Right atrium auricular region (tissue), 2 donors: ENCODE measurements around the gene NLGN4Y. TPM values are rescaled to one million over a fixed set of nuclear protein-coding genes. Genes with fewer than 3 reads are reported as not detected.
"Not testable (repeated sequence)": the region's sequence is repeated elsewhere in the genome, so short reads cannot be mapped to it uniquely, and the experiment has no call there.

ENCODE experiments used
- DNase-seq: peaks from one replicate; pipeline ENCODE4 v3.0.0-alpha.2; 2019; ENCODE audit warnings: low spot score
- H3K27ac ChIP-seq, 2 donors: fragments of 200-600 bp; sonication (generic); 1 replicate in 1 of 2; 2 replicates in 1 of 2; pipeline ENCODE4 v1.5.1; 2016 to 2019
- H3K27me3 ChIP-seq, 2 donors: fragments of 200-600 bp; sonication (generic); one replicate each; pipeline versions ENCODE4 v1.5.1 to v1.6.0; 2017 to 2019
- H3K36me3 ChIP-seq: fragments of 200-600 bp; sonication (generic); one replicate; pipeline ENCODE4 v1.5.1; 2016
- H3K4me1 ChIP-seq, 2 donors: fragments of 200-600 bp; sonication (generic); one replicate each; pipeline versions ENCODE4 v1.5.1 to v1.6.0; 2017 to 2019
- H3K4me3 ChIP-seq, 2 donors: fragments of 200-600 bp; sonication (generic); 1 replicate in 1 of 2; 2 replicates in 1 of 2; pipeline ENCODE4 v1.5.1; 2017 to 2019; ENCODE audit warnings: mild to moderate bottlenecking in 1 of 2, moderate library complexity in 1 of 2
- H3K9me3 ChIP-seq, 2 donors: fragments of 200-600 bp; sonication (generic); one replicate each; pipeline ENCODE4 v1.5.1; 2019
- total RNA-seq, 2 donors: library from RNA; depleted of rRNA; stranded (reverse); fragments of >200 nt; gene quantifications; one replicate each; pipeline ENCODE4 v1.1.0, GENCODE V29; 2016
- TF ChIP-seq, protein P1 (sequence below), 2 donors: fragments of 200-600 bp; sonication (generic); IDR thresholded peaks; one replicate each; pipeline ENCODE4 v1.5.1; 2019; ENCODE audit warnings: antibody characterized with exemption in 2 of 2

Gene NLGN4Y
- total RNA-seq, 2 donors from 2014 or later, result 0.07 TPM; not detected in 1

DNA sequence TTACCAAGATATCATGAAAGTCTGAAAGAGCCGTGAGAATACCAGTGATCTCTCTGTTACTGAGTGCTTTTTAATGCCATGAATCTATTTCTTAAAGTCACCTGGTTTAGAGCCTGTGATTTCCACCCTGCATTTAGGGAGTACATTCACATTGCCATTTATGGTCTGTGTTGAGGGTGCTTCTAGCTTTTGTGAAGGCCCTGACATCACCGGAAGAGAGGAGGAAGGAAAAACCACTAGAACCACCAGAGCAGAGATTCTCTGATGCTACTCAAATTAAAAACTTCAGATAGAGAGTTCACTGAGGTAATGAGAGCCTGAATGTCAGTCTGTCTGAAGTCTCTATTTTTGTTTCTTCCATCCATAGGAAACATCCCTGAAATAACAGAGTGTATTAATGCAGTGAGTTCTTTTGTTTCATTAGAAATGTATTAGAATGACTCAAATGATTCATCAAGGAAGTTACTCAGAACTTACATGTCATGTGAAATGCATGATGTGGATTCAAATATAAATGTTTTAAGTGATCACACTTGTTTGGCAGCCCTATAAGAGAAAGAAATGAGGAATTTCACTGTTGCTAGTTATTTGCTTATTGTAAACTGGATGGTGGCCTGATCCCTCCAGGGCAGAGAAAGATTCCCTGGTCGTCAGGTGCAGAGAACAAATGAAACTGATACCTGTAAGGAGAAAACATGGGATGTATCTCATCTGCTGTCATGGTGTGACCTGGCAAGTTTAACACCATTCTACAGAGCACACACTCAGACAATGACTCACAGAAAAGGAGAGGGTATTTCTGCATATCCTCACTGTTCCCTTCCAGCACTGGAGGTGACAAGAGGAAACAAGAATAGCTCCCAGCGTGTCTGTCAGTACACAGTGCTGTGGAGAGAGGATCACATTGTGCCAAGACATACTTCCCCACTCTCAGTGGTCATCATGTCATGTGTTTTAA lies 310.1 kb downstream of the NLGN4Y start:
- TF ChIP-seq, protein P1, sequence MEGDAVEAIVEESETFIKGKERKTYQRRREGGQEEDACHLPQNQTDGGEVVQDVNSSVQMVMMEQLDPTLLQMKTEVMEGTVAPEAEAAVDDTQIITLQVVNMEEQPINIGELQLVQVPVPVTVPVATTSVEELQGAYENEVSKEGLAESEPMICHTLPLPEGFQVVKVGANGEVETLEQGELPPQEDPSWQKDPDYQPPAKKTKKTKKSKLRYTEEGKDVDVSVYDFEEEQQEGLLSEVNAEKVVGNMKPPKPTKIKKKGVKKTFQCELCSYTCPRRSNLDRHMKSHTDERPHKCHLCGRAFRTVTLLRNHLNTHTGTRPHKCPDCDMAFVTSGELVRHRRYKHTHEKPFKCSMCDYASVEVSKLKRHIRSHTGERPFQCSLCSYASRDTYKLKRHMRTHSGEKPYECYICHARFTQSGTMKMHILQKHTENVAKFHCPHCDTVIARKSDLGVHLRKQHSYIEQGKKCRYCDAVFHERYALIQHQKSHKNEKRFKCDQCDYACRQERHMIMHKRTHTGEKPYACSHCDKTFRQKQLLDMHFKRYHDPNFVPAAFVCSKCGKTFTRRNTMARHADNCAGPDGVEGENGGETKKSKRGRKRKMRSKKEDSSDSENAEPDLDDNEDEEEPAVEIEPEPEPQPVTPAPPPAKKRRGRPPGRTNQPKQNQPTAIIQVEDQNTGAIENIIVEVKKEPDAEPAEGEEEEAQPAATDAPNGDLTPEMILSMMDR (IDR thresholded peaks at IDR 0.05), result no peak
- no peak overlapping the region for H3K27ac ChIP-seq
- H3K36me3 ChIP-seq, result no peaks in the 10 kb centered on the region
- no peak for DNase-seq
- H3K4me3 ChIP-seq, result no peak overlapping the region
- H3K9me3 ChIP-seq, result no peaks in the 10 kb centered on the region
- H3K4me1 ChIP-seq, result no peaks in the 10 kb centered on the region
- H3K27me3 ChIP-seq, result no peaks in the 10 kb centered on the region

DNA sequence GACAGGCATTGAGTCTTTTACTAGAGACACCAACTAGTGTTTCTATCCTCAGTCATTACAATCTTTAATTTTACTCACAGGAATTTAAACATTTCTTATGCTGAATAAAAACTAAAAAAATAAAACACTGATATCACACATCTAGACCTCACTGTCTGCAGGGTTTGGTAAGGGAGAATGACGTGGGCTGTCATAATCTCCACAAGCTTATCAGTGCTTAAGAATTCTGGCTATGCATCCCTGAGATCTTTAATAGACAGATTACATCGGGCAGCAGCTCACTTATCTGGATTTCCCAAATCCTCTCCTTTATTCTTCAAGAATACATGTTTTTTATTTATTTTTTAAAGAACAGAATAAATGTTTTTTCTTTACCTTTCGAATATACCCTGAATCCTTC lies 313.1 kb downstream of the NLGN4Y start:
- no peaks in the 10 kb centered on the region for H3K36me3 ChIP-seq
- H3K27me3 ChIP-seq, result no peaks in the 10 kb centered on the region
- no peaks in the 10 kb centered on the region for H3K9me3 ChIP-seq
- no peak for DNase-seq
- H3K27ac ChIP-seq, result no peak overlapping the region
- no peaks in the 10 kb centered on the region for H3K4me1 ChIP-seq
- TF ChIP-seq, protein P1 (IDR thresholded peaks at IDR 0.05), result no peak
- H3K4me3 ChIP-seq, result no peak overlapping the region

DNA sequence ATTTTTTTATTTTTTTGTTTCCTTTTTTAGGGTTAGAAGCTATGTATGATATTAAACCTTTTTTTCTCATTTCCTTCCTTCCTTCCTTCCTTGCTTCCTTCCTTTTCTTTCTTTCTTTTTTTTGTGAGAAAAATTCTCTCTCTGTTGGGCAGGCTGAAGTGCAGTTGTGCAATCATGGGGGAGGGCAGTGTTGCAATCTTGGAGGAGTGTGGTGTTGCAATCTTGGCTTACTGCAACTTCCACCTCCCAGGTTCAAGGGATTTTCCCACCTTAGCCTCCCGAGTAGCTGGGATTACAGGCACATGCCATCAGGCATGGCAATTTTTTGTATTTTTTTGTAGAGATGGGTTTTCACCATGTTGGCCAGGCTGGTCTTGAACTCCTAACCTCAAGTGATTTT lies 326.4 kb downstream of the NLGN4Y start:
- no peak overlapping the region for H3K27ac ChIP-seq
- H3K27me3 ChIP-seq, result no peaks in the 10 kb centered on the region
- TF ChIP-seq, protein P1 (IDR thresholded peaks at IDR 0.05), result no peak
- H3K4me3 ChIP-seq, result no peak overlapping the region
- no peaks in the 10 kb centered on the region for H3K9me3 ChIP-seq
- H3K36me3 ChIP-seq, result no peaks in the 10 kb centered on the region
- DNase-seq, result no peak
- H3K4me1 ChIP-seq, result no peaks in the 10 kb centered on the region

DNA sequence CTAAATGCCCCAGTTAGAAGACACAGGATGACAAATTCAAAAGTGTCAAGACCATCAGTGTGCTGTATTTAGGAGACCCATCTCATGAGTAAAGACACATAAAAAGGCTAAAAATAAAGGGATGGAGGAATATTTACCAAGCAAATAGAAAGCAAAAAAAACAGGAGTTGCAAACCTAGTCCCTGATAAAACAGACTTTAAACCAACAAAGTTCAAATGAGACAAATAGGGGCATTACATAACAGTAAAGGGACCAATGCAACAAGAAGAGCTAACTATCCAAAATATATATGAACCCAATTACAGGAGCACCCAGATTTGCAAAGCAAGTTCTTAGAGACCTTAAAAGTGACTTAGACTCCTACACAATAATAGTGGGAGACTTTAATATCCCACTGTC lies 336.1 kb downstream of the NLGN4Y start:
- Histone ChIP-seq H3K4me1 (no peaks in the 10 kb centered on the region), H3K4me3 (no peak overlapping the region), H3K9me3 (no peaks in the 10 kb centered on the region), H3K27ac (no peak overlapping the region), H3K36me3 (no peaks in the 10 kb centered on the region), H3K27me3 (no peaks in the 10 kb centered on the region)
- TF ChIP-seq, protein P1 (IDR thresholded peaks at IDR 0.05), result no peak
- DNase-seq, result no peak

DNA sequence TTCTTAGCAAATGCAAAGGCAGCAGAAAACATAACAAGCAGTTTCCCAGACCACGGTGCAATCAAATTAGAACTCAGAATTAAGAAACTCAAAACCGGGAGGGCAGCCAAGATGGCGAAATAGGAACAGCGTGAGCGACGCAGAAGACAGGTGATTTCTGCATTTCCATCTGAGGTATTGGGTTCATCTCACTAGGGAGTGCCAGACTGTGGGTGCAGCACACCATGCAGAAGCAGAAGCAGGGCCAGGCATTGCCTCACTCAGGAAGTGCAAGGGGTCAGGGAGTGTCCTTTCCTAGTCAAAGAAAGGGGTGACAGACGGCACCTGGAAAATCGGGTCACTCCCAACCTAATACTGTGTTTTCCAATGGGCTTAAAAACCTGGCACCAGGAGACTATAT lies 336.7 kb downstream of the NLGN4Y start:
- not testable (repeated sequence) for H3K4me1 ChIP-seq, DNase-seq, H3K36me3 ChIP-seq, H3K27ac ChIP-seq, H3K9me3 ChIP-seq, H3K4me3 ChIP-seq, H3K27me3 ChIP-seq

DNA sequence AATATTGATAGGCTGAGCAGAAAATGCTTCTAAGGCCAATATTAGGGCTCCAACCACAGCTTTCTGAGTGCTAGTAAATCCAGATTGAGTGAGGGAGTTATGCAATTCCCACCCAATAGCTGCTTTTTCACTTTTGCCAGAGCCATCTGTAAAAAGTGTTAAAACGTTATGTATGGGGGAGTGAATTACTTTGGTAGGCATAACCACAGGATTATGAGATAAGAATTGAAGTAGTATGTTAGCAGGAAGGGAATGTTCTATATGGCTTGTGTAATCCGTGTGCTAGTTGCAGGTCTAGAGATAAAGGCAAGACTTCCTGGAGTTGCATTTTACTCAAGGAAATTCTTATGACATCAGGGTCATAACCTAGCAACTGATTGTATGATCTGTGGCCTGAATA lies 347.6 kb downstream of the NLGN4Y start:
- no peak for DNase-seq
- no peak overlapping the region for H3K4me3 ChIP-seq
- H3K9me3 ChIP-seq, result no peaks in the 10 kb centered on the region
- no peaks in the 10 kb centered on the region for H3K4me1 ChIP-seq
- H3K36me3 ChIP-seq, result no peaks in the 10 kb centered on the region
- no peak overlapping the region for H3K27ac ChIP-seq
- TF ChIP-seq, protein P1 (IDR thresholded peaks at IDR 0.05), result no peak
- no peaks in the 10 kb centered on the region for H3K27me3 ChIP-seq
